HEK293 (cell line): ENCODE results near the gene COG6.

Experiments used
- CTCF ChIP-seq: fragments of 450-650 bp; formaldehyde crosslinking; IDR thresholded peaks from 2 replicates; pipeline ENCODE4 v1.5.1; 2016; ENCODE audit warnings: missing biosample characterization, missing genetic modification characterization
- HOXA7 ChIP-seq: sonication (generic); formaldehyde crosslinking; IDR thresholded peaks from 2 replicates; pipeline ENCODE4 v1.8.1; 2022; ENCODE audit warnings: missing genetic modification reagents, borderline replicate concordance
- KLF17 ChIP-seq: fragments of 450-650 bp; formaldehyde crosslinking; IDR thresholded peaks from 2 replicates; pipeline ENCODE4 v1.5.1; 2016; ENCODE audit warnings: missing biosample characterization, missing genetic modification characterization
- TCF7L2 ChIP-seq: IDR thresholded peaks from 2 replicates; pipeline ENCODE4 v1.6.1; 2011; ENCODE audit warnings: low read depth, mild to moderate bottlenecking, inconsistent platforms, low read length, moderate library complexity, borderline replicate concordance
- YY1 ChIP-seq: fragments of 450-650 bp; formaldehyde crosslinking; IDR thresholded peaks from 2 replicates; pipeline ENCODE4 v1.5.1; 2018; ENCODE audit warnings: missing biosample characterization, missing genetic modification characterization
- ZEB2 ChIP-seq: fragments of 450-650 bp; formaldehyde crosslinking; IDR thresholded peaks from 2 replicates; pipeline ENCODE4 v1.5.1; 2016; ENCODE audit warnings: missing biosample characterization, missing genetic modification characterization
- ZNF223 ChIP-seq: fragments of 450-650 bp; formaldehyde crosslinking; IDR thresholded peaks from 2 replicates; pipeline ENCODE4 v1.5.1; 2016; ENCODE audit warnings: missing biosample characterization, missing genetic modification characterization
- ZNF658 ChIP-seq: fragments of 450-650 bp; formaldehyde crosslinking; IDR thresholded peaks from 2 replicates; pipeline ENCODE4; 2016; ENCODE audit warnings: missing biosample characterization, missing genetic modification characterization
- ZNF704 ChIP-seq: fragments of 450-650 bp; formaldehyde crosslinking; IDR thresholded peaks from 2 replicates; pipeline ENCODE4 v1.5.1; 2016; ENCODE audit warnings: missing biosample characterization, missing genetic modification characterization
- ZNF768 ChIP-seq: fragments of 450-650 bp; formaldehyde crosslinking; IDR thresholded peaks from 2 replicates; pipeline ENCODE4 v1.5.1; 2018; ENCODE audit warnings: missing biosample characterization, mild to moderate bottlenecking, missing genetic modification characterization
- ZNF776 ChIP-seq: fragments of 450-650 bp; formaldehyde crosslinking; IDR thresholded peaks from 2 replicates; pipeline ENCODE4 v1.5.0; 2017; ENCODE audit warnings: missing biosample characterization, missing genetic modification characterization, borderline replicate concordance

- no peak for TF ChIP-seq CTCF (tag by site-specific recombination)
- no peak for TF ChIP-seq HOXA7
- no peak for TF ChIP-seq ZNF658 (tag by site-specific recombination)
- TF ChIP-seq ZNF704 (tag by site-specific recombination) = no peak
- no peak for TF ChIP-seq TCF7L2
- peak; percentile 60; the same call in 1 of the 2 replicates for TF ChIP-seq ZEB2 (tag by site-specific recombination)
- no peak for TF ChIP-seq KLF17
- TF ChIP-seq YY1 (tag by site-specific recombination) = no peak
- TF ChIP-seq ZNF223 (tag by site-specific recombination) = no peak
- TF ChIP-seq ZNF776 (tag by site-specific recombination) = no peak
- no peak for TF ChIP-seq ZNF768 (tag by site-specific recombination)
Measured at GRCh38 chr13:39655569-39656324, at the start of gene COG6.
